Stimulated activated CD8-positive, alpha-beta memory T cell treated with anti-CD3 and anti-CD28 coated beads, Interleukin-12 subunit alpha, Interleukin-12 subunit beta, amount 100 ng/mL, for 24 hours (primary cell): ENCODE measurements around the gene ZC3H12C.
A peak's percentile ranks its signal among the peaks of the same experiment; 100 is the strongest.

ENCODE experiments used
- DNase-seq: peaks from one replicate; pipeline ENCODE4 v3.0.0-alpha.2; 2020; ENCODE audit errors: extremely low read depth

ZC3H12C gene

GRCh38 chr11:110152199-110152598 is 59.0 kb downstream of the ZC3H12C start:
- no peak for DNase-seq

GRCh38 chr11:110153474-110153873 is 60.3 kb downstream of the ZC3H12C start:
- DNase-seq: no peak

DNA sequence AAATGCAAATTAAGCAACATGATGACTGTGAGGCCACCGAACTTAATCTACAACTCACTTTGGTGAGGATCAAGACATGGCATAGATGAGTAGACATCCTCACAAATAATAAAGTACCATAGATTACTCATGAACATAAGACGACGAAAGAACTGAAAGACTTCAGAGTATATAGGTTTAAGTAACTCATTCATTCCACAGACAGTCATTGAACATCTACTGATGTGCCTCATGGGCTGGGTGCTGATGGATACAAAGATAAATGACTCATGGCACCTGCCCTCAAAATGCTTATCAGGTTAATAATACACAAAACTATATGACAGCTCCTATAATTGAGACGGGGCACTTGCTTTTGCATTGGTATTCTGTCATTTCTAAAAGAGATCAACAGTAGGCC is 63.3 kb downstream of the ZC3H12C start:
- DNase-seq: no peak

DNA sequence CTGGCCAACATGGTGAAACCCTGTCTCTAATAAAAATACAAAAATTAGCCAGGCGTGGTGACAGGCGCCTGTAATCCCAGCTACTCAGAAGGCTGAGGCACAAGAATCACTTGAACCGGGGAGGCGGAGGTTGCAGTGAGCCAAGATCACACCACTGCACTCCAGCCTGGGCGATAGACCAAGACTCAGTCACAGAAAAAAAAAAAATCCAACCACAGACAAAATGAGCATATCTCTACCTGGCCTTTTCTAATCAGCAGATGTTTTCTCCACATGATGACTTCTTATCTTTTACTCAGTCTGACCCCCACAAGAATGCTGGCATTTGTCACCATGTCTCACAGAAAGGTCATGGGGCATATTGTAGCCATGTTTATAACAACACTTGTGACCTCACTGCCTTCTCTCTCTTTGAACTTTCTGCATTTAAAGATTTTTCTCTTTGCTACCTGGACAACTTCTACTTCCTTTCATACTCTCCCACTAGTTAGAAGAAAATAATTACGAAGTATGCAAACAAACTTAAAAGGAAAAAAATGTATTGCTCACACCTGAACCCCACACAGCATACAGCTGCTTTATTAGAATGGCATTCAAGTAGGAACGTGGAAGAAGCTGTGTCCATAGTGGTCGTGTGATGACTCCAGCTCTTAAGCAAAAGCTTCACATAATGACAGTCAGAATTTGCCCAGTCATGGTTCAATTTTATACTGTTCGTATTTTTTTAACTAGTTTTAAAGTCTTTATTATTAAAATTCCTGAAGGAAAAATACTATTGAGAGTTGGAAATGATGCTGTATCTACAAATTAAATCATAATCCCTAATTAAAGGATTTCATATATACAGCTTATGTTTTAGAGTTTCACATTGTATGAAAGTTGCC is 65.4 kb downstream of the ZC3H12C start:
- DNase-seq: no peak

GRCh38 chr11:110159476-110159875 is 66.3 kb downstream of the ZC3H12C start:
- DNase-seq: no peak

- DNase-seq: no peak
Measured at GRCh38 chr11:110160016-110160415, 66.8 kb downstream of the ZC3H12C start.

DNA sequence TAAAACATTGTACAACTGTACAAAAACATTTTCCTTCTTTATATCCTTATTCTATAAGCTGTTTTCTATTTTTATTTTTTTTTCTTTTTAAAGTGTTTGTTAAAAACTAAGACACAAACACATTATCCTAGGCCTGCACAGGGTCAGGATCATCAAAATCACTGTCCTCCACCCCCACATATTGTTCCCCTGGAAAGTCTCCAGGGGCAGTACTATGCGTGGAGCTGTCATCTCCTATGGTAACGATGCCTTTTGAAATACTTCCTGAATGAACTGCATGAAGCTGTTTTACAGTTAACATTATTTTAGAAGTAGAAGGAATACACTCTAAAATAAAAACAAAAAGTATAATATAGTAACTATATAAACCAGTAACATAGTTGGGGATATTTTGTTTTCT is 67.2 kb downstream of the ZC3H12C start:
- no peak for DNase-seq

- no peak for DNase-seq
Measured at GRCh38 chr11:110161061-110161460, 67.9 kb downstream of the ZC3H12C start.

- DNase-seq: no peak
Measured at GRCh38 chr11:110162216-110162615, 69.0 kb downstream of the ZC3H12C start.

- no peak for DNase-seq
Measured at GRCh38 chr11:110165039-110165925, 72.1 kb downstream of the ZC3H12C start.

DNA sequence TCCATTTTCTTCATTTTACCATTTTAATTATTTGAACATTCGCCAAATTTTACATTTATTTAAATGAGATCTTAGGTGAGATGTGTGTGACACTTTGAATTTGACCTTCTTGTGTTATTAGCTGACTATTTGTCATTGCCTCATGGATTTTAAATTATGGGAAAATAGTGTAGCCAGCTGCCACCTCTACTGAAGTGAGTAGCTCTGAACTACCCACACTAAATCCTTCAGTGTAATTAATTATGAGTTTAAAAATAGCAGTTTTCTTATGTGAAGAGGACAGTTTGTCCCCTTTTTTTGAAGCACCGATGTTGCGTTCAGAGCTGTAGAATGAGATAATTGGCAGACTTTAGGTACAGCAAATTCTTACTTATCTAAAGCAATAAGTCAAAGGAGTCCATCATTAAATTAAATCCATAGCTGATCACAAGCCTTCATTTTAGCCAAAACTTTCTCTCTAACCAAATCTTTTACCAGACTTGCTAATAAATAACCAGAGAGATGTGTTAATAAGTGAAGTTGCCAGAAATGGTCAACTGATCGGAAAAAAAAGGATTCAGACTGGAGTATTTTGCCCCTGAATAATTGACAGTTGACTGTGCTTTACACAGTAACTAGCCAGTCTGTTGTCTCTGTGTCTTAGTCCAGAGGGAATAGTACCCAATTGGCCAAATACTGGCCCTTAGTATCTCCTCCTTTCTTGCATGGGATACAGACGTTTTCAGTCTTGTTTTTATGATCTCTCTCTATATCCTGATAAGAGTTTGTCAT is 75.0 kb downstream of the ZC3H12C start:
- no peak for DNase-seq

DNA sequence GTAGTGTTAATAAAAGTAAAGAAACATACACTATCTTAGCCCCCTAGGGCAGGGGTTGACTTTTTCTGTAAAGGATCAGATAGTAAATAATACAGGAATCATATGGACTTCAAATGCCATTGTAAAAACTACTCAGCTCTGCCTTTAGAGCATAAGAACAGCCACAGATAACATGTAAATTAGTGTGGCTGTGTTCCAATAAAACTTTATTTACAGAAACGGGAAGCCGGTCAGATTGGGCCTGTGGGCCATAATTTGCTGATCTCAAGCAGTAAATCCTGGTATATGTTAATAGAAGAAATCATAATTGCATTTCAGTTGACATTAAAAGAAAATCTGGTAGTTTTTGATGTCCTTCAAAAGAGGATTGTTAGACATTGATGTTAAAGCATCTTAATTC is 76.5 kb downstream of the ZC3H12C start:
- DNase-seq: no peak

DNA sequence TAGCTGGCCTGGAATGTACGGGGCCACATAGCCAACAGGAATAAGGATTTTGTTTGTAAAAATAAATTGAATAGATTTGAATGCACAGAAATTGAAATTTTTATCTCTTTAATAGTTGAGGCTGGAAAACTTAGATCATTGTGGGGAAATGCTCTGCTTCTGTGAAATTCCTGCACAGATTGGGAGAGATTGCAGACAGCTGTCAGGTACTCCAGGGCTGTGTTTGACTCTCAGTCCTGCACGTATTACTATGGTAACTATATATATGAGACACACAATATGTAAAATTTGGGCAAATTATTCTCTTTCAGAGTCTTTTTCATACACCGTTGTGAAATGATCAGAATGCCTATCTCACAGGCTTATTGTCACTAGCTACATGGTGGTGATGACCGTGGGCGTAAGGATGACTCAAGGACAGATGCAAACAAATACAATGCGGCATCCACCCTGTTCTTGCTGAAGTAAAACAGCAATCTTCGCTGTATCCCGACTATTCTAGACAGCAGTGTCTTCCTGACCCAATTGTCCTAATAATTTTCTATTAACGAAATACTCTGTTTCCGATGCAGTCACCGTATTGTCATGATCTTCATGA is 79.4 kb downstream of the ZC3H12C start:
- no peak for DNase-seq

DNA sequence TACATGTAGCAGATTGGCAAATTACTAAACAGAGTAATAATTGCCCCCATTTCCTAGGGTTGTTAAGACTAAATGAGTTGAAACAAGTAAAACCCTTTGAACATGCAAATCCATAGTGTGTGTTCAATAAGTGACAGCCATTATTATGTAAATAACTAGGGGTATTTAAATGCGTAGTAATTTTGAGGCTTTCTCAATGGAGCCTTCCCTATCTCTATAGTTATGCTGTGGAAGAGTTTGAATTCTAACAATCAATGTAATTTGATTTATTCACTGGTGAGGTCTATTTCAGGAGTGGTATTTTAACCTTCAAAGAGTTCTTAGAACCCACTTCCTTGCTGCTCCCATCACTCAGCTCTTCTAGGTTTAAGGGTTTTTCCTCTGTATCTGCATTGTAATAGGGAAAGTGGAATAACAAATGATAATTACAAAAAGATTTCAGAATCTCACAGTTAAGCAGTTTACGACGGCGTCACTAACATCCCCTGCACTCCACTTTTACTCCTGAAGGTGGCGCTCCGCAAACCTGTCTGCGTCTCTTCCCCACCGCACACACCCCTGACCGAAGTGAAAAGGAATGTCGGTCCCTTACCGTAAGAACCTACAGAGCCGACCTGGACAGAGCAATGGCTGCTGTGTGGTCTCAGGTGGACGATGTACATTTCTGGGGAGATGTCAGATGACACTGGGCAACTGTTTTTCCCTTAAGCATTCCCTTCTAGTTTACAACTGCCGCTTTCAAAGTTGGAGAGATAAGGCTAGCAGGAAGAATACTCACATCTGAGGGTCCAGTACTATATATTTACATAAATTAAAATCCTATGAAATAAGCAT is 80.8 kb downstream of the ZC3H12C start:
- DNase-seq: peak; percentile 19

GRCh38 chr11:110174645-110175310 is 81.6 kb downstream of the ZC3H12C start:
- DNase-seq: no peak

- DNase-seq: no peak
Measured at GRCh38 chr11:110176366-110177085, 83.3 kb downstream of the ZC3H12C start.

DNA sequence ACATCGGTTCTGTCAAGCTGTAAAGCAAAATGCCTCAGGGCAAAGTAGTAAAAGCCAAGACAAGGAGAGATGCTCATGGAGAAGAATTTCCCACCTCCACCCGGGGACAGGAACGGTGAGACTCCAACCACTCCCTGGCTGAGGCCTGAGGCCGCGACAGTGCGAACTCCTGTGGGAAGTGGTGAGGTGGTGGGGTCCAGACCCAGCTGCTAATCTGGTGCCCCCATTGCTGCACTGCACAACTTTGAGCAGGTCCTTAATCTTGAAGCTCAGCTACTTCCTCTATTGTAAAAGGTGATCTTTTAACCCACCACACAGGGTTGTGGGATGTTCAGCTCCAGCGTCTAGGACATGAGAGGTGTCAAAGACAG is 83.9 kb downstream of the ZC3H12C start:
- no peak for DNase-seq

- DNase-seq: no peak
Measured at GRCh38 chr11:110179064-110179463, 85.9 kb downstream of the ZC3H12C start.

DNA sequence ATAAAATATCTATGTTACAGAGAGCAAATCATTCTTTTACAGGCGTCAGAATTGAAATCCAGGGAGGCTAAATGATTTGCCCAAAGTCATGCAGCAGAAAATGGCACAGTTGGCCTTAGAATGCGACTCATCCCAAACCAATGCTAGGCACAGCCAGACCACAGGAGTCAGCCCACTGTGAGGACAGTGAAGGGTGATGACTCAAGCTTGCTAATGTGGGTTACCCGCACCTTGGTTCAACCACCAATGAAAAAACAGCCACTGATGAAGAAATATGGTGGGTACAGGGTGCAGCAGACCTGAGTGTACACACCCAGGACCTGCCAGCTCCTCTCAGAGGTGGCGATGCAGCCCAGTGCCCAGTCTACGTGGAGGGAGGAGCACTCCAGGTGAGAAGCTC is 89.7 kb downstream of the ZC3H12C start:
- DNase-seq: no peak

DNA sequence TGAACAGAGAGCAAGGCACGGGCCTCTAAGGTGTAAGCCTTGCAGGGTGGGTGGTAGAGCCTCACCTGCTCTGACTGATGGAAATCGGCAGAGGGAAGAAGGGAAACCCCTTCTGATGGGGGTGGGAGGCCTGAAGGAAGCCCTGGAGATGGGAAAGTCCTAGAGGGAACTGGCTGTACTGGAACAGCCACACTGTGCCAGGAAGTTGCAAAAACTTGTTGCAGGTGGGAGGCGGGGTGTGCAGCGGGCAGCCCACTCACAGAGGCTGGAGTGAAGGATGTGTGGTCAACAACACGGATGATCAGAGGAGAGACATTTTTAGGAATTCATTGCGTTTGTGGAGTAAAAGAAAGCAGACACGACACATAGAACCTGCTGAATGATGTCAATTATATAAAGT is 91.3 kb downstream of the ZC3H12C start:
- DNase-seq: no peak
